NCI-H2171 treated with DMSO at 0.1 percent for 48 hours (cell line): ENCODE results near the gene WWOX.

Experiments
- DNase-seq: peaks from one replicate; lab custom pipeline; 2025; lab: John Stamatoyannopoulos, UW

Gene WWOX

DNA sequence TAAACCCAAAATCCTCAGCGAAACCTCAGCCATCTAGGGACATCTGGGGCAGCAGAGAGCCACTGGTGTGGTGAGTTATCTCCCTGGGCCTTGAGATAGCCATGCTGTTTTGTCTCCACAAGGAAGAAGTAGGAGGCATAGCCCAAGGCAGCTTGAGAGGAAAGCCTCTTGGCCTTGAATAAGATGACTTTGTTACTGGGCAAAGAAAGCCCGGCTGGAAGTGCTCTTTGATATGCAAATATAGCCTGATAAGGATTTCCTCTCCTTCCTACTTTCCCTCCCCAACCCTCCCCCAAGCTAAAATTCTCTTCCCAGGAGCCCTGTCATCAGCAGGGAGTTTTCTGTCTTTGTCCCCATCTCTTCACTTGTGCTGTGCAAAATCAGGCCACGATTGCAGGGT lies 806.7 kb downstream of the WWOX start:
- no peak for DNase-seq

DNA sequence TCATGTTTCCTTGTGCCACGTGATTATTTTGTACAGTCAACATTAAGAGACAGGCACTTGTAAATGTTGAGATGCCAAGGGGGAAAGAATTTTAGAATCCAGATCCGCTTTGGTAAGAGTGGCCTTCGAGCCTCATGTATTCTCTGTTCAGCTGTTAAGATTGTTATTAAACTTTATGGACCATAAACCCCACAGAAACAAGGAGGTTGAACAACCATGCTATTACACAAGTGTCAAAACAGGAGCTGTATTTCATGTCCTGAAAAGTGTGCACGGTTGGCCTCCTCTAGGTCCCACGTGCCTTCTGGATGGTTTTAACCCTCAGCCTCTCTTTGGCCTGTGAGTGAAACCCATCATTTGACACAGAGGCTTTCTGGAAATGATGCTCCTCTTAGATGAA lies 809.8 kb downstream of the WWOX start:
- DNase-seq, result no peak

DNA sequence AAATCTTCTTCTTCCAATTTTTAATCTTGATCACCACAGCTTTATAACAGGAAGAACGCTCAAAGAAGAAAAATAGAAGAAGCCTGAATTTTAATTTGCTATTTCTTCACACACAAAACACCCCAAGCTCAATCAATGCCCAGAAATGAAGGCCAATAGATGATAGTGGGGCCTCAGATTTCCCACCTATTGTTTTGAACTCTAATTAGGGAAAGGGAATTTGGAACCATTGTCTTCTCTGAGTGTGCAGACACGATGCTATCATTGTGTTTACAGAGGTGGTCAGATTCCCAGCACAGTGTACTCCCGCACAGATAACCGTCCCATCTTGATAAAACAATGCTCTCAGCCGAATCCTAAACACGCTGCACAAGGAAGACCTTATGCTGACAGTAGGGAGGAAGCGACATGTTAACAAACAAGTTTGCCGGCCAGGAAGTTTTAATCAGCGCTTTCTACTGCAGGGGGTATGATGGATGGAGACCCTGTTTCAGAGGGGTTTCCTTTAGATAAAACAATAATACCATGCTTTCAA lies 816.4 kb downstream of the WWOX start:
- DNase-seq, result no peak

DNA sequence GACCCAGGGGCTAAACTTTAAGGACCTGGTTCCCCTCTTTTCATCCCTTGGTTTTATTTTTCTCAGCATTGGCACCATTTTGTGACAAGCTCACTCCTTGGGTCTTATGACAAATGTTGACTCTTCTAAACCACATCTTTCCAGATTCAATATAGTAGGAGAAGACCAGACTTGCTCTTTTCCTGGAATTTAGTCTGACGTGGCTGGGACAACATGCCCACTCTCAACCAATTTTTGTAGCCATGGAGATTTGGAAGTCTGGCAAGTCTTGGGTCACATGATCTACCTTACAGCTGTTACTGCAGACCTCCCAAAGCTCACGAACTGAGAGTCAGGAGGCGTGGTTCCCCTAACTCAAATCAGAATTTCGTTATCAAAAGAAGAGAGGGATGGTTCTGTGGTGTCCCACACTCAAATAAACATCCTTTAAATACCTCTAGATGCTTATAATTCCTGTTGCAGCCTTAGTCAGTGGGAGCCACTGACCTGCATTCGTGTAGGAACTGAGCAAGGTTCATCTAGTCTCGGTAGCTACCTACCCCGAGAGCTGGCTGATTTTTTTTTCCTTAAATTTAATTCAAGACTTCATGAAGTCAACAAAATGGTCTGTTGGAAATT lies 817.6 kb downstream of the WWOX start:
- DNase-seq, result peak; percentile 43

DNA sequence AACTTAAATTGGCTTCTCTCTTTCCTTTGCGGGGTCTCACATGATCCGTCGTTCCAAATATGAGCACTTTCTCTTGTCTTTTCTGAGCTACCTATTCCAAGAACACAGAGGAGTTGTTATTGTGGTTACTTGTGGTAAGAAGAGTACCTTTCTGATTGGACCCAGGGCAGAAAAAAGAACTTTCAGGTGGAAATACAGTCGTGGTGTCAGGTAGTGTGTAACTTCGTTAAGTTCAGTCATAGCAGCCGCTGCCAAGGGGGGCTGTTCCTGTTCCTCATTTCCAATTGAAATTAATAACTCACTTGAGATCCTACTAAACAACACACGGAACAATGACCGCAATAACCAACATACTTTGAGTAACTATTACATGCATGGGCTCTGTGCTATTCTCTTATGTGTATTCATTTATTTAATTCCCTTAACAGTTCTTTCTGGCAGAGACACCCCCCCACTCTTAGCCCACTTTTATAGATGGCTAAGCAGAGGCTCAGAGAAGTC lies 819.4 kb downstream of the WWOX start:
- DNase-seq, result no peak

DNA sequence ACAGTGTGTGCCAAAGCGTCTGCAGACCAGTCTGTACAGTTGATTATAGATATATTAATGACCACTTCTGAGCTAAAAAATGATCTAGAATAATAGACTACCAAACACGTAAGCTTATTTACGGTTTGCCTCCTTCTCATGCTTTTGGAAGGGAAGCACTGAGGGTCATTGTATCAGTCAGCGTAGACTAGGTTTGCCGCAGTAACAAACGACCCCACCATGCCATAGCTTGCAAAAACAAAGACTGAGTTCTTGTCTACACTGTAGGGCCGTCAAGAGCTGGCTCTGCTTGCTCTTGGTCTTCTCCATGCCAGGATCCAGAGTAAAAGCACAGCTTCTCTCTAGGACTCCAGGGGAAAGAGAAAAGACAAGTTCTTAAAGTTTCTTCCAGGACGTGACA lies 820.4 kb downstream of the WWOX start:
- no peak for DNase-seq

DNA sequence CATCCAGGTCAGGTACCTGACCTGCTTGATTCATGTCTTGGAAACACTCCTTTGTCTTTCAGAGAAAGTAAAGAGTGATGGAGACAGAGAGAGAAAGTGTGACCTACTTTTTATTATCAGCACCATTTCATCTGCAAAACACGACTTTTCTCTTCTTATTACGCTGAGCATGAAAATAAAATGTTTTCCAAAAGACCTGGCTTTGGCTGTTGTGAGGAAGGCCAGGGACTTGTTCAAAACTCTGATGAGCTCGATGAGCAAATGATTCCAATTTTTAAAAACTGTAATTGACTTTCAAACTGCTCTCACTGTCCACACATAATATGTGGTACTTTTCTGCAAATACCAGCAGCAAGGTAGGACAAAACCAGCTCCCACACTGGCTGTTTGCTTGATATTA lies 821.2 kb downstream of the WWOX start:
- DNase-seq, result no peak

DNA sequence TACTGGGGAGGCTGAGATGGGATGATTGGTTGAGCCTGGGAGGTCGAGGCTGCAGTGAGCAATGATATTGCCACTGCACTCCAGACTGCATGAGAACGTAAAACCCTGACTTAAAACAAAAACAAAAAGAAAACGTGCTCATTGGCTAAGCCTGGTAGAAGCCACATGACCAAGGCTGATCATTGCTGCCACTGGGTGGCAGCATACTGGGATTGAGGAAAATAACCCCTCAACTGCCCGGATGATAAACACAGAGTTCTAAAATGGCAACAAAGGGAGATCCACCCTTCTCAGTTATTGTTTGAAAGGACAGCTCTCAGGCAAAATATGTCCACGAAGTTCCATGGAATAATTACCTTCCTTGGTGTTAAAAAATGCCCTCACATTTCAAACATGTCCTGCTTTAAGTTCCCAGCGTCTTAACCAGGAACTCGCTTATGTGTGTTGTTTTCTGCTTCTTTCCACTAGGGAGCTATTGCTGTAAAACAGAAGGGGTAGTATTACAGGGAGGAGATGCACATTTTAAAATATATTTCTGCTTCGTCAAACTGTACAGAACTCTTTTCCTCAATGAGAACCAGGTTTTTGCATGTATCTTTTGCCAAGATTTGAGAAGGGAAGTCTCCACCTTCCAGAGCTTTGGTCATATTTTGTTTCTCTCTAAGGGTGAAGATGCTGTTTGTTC lies 825.8 kb downstream of the WWOX start:
- DNase-seq, result no peak

DNA sequence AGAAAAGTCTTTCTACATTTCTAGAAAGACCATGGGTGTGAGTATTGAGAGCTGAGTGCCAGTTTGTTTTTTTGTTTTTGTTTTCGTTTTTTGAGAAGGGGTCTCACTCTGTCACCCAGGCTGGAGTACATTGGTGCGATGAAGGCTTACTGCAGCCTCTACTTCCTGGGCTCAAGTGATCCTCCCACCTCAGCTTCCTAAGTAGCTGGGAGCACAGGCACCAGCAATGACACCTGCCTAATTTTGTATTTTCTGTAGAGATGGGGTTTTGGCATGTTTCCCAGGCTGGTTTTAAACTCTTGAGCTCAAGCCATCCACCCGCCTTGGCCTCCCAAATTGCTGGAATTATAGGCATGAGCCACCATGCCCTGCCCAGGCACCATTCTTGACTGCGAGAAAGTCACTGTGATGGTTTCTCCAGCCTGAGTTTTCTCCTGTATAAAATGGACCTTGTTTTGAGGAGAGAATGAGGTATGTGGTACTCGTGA lies 827.3 kb downstream of the WWOX start:
- DNase-seq, result peak; percentile 40

DNA sequence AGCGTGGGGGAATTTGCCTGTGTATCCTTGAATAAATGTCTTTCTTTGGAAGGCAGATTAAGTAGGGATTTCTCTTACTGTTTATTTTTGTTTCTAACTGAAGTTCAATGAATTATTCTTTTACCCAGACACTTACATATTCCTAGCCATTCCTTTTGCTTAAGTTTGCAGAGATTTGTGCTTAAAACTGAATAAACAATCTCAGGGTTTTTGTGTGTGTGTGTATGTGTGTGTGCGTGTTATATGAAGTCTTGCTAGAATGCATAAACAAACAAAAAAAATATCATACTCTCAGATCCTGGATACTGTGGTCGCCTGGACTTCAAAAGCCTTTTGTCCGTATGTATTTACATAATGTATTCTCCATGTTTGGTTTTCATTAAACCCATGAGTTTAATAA lies 828.3 kb downstream of the WWOX start:
- no peak for DNase-seq

DNA sequence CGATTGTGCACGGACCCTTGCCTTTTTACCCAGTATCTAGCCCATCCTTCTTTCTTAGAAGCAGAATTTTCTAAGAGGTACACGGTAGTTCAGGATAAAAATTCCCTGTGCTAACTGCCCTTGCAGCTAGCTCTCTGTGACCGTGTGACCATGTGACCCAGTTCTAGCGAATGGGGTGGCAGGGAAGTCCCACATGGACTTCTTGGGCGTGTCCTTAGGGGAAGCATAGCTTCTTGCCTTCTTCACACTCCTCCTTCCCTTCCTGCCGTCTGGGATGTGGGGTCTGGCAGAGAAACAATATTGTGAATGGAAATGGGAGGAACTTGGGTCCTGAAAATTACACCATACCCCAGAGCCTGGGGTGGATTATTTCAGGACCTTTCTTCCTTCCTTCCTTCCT lies 830.4 kb downstream of the WWOX start:
- no peak for DNase-seq

DNA sequence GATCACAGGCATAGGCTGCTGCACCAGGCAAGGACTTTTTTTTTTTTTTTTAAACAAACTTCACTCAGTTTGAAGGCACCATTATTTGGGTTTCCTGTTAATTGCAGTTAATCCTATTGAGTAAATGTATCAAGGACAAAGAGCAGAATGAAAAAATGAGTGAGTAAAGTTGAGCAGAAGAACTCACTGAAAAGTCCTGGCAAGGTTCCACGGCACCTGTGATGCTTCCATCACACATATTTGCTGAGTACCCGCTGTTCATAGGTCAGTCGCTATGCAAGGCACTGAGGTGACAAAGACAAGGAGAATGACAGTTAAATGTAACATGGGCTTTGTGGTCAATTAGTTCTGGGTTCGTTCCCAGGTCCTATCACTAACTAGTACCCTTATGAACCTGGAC lies 831.1 kb downstream of the WWOX start:
- DNase-seq, result no peak

DNA sequence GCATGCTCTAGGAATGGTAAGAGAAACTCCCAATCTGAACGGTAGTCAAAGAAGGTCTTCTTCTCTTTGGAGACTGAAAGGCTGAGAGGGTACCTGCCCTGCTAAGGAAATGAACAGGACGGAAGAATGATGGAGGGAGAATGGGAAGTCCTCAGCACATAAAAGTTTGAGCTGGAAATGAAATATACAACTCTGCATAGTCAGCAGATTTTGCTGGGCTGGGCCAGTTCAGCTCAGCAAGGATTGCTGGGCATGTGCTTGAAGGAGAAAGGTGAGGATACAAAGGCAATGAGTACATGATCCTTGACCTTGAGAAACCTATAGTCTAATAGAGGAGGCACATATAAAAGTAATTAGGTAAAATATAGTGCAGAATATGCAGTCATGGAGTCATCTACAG lies 831.8 kb downstream of the WWOX start:
- no peak for DNase-seq

DNA sequence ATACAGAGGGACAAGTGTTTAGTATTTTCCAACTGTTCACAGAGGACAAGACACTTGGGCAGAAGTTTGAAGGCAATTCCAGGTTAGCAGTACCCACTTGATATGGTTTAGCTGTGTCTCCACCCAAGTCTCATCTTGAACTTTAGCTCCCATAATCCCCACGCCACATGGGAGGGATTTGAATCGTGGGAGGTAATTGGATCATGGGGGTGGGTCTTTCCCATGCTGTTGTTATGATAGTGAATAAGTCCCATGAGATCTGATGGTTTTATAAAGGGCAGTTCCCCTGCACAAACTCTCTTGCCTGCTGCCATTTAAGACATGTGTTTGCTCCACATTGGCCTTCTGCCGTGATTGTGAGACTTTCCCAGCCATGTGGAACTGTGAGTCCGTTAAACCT lies 832.2 kb downstream of the WWOX start:
- DNase-seq, result peak; percentile 18

DNA sequence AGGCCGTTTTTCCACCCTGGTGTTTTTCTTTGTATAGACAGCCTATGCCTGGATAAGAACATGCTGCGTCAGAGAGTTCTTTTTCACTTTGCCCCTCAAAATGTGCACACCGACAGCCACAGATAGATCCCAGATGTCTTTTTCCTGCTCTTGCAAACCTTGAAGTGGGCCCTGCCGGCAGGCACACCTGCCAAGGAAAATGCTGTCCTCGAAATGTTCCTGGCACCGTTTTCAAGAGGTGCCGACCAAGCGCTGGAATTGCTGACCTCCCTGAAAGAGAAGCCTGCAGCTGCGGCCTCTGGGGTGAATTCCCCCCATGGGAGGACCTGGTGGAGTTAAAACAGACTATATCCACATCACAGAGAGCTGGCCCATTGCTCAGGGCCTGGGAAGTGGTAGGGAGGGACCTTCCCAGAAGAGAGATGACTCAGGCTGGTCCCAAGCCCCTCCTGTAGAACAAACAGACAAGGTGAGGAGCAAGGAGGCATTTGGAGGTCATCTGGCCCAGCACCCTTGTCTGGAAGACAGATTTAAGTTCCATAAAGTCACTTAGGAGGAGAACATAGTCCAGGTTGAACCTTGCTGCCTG lies 833.0 kb downstream of the WWOX start:
- peak; percentile 16 for DNase-seq

DNA sequence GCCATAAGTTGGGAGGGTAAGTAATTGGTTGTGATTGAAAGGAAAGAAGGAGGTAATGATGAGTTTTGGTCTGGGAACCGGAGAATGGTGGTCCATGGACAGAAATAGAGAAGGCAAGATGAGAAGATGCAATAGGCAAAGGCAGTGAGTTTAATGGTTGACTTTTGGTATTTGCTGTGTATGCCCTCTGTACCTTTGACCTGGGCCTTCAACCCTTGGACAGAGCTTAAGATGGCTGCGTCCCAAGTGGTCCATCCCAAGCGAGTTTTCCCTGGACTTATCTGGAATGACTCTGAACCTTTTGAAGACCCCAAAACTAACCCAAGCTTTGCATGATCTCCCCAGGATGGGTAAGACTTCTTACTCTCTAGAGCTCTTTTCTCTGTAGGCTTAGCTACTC lies 836.6 kb downstream of the WWOX start:
- no peak for DNase-seq

DNA sequence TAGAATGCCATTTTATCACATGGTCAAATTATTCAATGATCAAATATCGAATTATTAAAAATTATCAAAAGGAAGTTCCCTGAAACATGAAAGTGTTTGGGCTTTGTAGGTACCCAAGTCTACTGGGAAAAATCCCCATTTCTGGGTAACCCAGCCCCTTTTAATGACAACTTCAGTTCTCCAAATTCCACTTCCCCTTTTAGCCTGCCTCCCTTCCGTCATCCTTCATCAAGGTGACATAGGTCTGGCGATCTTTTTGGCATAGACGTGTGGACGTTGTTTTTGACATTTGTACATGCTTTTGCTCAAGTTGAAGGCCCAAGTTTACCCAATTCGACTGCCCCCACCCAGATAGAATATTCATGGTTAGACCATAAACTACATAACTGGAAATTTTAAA lies 840.1 kb downstream of the WWOX start:
- no peak for DNase-seq

DNA sequence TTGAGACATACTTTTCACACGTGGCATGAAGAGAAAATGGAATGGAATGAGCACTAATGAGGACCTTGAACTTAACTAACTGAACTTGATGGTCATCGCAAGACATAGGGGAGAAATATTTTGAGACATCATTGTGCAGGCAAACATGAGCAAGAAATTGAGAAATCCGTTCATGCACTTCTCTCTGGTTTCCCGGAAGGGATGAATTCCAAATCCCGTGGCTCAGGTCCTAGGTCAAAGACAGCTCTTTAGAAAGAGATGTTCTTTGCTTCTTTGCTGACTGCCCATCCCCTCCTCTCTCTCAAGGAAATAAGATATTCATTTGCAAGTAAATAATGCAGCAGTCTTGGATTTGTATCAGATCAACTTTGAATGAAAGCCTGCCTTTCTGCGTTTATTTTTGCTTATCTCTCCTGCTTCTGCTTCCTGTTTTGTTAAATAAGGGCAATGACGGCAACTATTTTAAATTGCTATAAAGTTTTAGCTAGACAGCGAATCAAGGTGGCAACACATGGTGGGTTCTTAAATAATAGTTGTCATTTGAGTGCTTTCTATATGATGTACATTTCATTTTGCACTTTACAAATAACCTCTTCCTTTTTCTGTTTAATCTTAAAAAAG lies 843.3 kb downstream of the WWOX start:
- DNase-seq, result no peak

DNA sequence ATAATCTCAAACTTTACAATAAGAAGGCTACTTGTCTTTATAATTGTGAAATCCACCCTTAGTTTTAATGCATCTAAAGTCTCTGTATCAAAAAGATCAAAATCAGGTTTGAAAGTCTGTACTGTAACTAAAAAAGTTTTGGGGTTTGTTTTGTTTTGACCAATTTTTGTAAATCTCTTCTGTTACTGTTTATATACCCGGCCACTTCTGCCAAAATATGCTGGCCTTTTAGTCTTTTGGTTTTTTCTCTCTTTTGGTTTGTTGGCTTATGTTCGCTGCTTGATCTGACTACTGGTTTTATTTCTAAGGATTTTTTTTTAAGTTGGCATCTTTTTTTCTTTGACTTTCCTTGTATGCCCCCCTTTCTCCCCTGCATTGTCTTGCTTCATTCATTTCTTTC lies 845.9 kb downstream of the WWOX start:
- DNase-seq, result no peak

DNA sequence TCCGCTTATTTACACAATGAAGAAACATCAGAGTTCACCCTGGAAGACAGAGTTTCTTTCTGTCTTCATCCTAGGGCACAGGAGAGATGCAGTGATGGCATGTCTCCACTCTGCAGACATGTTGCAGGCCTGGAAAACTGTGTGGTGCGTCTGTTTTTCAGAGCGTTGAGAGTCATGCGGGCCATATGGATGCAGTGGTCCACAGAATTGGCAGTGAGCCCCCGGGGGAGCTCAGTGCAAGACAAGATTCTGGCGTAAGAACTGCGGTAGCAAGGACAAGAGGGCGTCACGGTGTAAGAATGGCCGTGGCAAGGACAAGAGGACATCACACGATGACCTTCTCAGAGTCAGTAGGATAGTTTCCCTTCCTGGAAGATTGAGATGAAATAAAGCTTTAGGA lies 847.1 kb downstream of the WWOX start:
- DNase-seq, result no peak

DNA sequence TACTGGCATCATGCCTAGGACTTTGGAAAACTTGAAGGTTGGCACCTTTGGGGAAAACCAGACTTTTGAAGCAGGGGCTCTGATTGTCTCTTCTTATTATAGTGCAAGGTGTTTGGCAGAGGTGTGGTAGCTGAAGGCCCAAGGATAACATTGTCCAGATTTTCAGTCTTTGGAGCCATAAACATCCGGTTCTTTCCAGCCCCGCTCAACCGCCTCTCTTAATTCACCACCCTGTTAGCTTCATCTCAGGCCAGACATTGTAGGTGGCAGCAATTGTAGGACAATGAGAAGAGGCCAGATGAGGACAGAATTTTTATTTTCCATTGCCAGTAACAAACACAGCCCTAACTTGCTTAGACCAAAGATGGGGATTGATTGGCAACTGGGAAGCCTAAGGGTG lies 851.3 kb downstream of the WWOX start:
- DNase-seq, result no peak

DNA sequence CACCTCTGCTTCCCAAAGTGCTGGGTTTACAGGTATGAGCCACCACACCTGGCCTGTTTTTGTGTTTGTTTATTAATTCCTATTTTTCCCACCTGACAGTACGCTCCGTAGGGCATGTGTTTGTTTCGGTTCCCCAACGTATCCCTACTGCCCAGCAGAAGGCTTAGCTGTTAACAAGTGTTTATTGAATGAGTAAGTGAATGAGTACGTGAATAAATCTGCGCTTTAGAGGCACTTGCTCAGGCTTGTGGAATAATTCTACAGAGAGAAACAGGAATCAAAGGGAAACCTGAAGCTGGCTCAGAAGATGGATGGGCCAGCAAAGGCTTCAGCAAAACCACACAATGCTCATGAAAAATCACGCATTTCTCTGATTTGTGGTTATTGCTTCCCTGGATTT lies 853.2 kb downstream of the WWOX start:
- DNase-seq, result no peak

DNA sequence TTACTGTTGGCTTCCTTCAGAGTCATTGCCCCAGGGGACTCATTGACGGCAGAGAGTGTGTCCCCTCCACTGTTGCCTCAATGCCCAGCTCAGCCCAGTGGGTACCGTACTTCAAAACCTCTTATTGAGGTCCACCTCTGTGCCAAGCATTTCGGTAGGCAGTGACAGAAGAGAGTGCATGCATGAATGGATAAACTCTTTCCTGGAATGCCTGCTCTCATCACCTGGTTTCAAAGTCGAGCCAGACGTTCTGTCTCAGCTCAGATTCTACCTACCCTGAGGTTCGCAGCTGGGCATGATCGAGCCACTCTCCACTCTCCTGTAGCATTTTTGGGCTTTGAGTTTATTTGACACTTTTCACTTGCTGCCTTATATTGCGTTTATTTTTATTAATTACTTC lies 854.1 kb downstream of the WWOX start:
- DNase-seq, result no peak
